Adrenal gland (tissue), 5 donors: ENCODE measurements around the gene ARHGAP6.

Experiments used
- POLR2A ChIP-seq, 2 donors: fragments of 450-650 bp; IDR thresholded peaks; one replicate each; pipeline ENCODE4 v1.6.1; 2017; ENCODE audit warnings: antibody characterized with exemption in 2 of 2, mild to moderate bottlenecking in 2 of 2, moderate library complexity in 1 of 2
- TF ChIP-seq, protein P1 (sequence below), 6 experiments: fragments of 450-650 bp in 4 of 6; fragments of 200-600 bp in 2 of 6; sonication (generic) in 1 of 6; IDR thresholded peaks; 1 replicate in 5 of 6; 2 replicates in 1 of 6; pipeline versions ENCODE4 v1.5.1 to v1.8.0; 2016 to 2021; ENCODE audit warnings: antibody characterized with exemption in 6 of 6, mild to moderate bottlenecking in 2 of 6, moderate library complexity in 1 of 6
- donor health status: DM: no; HTN: no; CAD: no.

DNA sequence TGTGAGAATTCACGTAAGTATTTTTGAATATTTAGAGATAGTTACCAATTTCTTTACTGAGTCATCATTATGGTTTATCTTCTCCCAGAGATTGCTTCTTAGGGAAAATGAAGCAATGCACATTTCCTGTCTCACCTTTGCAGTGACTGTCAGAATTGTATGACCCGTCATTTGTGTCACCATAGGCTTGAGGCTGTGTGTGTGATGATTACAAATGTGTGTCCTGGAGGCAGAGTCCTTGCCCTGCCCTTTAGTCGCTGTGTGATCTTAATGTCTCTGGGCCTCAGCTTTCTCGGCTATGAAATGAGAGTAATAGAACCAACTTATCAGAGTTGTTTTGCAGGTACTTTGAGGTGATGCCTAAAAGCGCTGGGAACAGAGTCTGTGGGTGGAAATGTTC, 540.7 kb downstream of the ARHGAP6 start:
- TF ChIP-seq, protein P1, sequence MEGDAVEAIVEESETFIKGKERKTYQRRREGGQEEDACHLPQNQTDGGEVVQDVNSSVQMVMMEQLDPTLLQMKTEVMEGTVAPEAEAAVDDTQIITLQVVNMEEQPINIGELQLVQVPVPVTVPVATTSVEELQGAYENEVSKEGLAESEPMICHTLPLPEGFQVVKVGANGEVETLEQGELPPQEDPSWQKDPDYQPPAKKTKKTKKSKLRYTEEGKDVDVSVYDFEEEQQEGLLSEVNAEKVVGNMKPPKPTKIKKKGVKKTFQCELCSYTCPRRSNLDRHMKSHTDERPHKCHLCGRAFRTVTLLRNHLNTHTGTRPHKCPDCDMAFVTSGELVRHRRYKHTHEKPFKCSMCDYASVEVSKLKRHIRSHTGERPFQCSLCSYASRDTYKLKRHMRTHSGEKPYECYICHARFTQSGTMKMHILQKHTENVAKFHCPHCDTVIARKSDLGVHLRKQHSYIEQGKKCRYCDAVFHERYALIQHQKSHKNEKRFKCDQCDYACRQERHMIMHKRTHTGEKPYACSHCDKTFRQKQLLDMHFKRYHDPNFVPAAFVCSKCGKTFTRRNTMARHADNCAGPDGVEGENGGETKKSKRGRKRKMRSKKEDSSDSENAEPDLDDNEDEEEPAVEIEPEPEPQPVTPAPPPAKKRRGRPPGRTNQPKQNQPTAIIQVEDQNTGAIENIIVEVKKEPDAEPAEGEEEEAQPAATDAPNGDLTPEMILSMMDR (IDR thresholded peaks at IDR 0.05), result no peak
- no peak for TF ChIP-seq POLR2A (IDR thresholded peaks at IDR 0.05)
